ENCODE results near the gene HSPA14. TPM values are rescaled to one million over a fixed set of nuclear protein-coding genes. Genes with fewer than 3 reads are reported as not detected.

The HSPA14 gene
- total and polyA plus RNA-seq, 2 of the 4 experiments (the other 2 are of a cell fraction): 10.3 to 11.8 TPM

- ATAC-seq (ENCODE audit: low read depth) (no peak), DNase-seq (peak; percentile 15)
- POLR2A ChIA-PET (ENCODE audit: unreplicated experiment): no interaction called here
- no CpG with 5 or more reads among the region's 3 CpGs for WGBS, 2 experiments (ENCODE audit: extremely low coverage in 2 of 2, insufficient read length in 1 of 2)
- H3K56ac ChIP-seq (ENCODE audit: extremely low read depth, insufficient read depth, low read length): no peak overlapping the region
- in situ Hi-C loops (cut with MboI; ENCODE audit: low sequenced_read_pairs): loop anchor here (25.0 kb wide), 1 partner anchor 625 kb away; no protein-coding TSS in a partner anchor
- no peak overlapping the region for H3K4me3 ChIP-seq (ENCODE audit: insufficient read depth, low read depth, low read length)
- H3K27me3 ChIP-seq (ENCODE audit: control insufficient read depth, insufficient read depth, low read length): no peaks in the 10 kb centered on the region; the same call in 1 of the 2 replicates
- TF ChIP-seq CHD1 (IDR thresholded peaks at IDR 0.05; ENCODE audit: low read depth, low read length) (no peak), NFE2L2 (IDR thresholded peaks at IDR 0.05; ENCODE audit: low read depth, low read length) (no peak)
- H3K4me1 ChIP-seq (ENCODE audit: control insufficient read depth, insufficient read depth, low read length): no peaks in the 10 kb centered on the region
- no peak overlapping the region for H3K4ac ChIP-seq (ENCODE audit: low read depth, low read length)
- no peak overlapping the region for H2AFZ ChIP-seq (replicated peaks; ENCODE audit: low read length, poor library complexity)
- no peak overlapping the region for H2AK9ac ChIP-seq (replicated peaks; ENCODE audit: low read depth, low read length, poor library complexity)
- dilution Hi-C loops (cut with HindIII; ENCODE audit: low sequenced_read_pairs, unreplicated experiment): no loop called here
- 0 out of 2 replicates have a peak overlapping the region, but pooled peaks have one; percentile 45 for H3K4me2 ChIP-seq (ENCODE audit: low read depth, low read length)
- H2BK15ac ChIP-seq (ENCODE audit: low read depth, low read length): no peak overlapping the region
- H3K23ac ChIP-seq (ENCODE audit: low read depth, low read length): no peak overlapping the region
- no peaks in the 10 kb centered on the region for H3K79me1 ChIP-seq (ENCODE audit: low read depth in 1 of 2, low read length in 2 of 2)
- intact Hi-C loops (cut with micrococcal nuclease): no loop called here
- no peak overlapping the region for H2BK5ac ChIP-seq (ENCODE audit: low read depth, low read length, poor library complexity, severe bottlenecking)
- no peak overlapping the region for H2AK5ac ChIP-seq (ENCODE audit: low read depth, low read length)
- H3K36me3 ChIP-seq (ENCODE audit: control insufficient read depth, insufficient read depth, low read length): no peaks in the 10 kb centered on the region
- H3K27ac ChIP-seq (ENCODE audit: insufficient read depth, low read length): no peak overlapping the region
- no peak overlapping the region for H2BK120ac ChIP-seq (ENCODE audit: low read depth, low read length)
- no peak overlapping the region for H4K8ac ChIP-seq (ENCODE audit: low read depth in 2 of 2, low read length in 2 of 2)
- no peaks in the 10 kb centered on the region for H4K20me1 ChIP-seq (ENCODE audit: insufficient read depth, low read length)
- no TSS peak for BruUV-seq (replicated peaks)
- CTCF ChIA-PET: no interaction called here
- H4K5ac ChIP-seq (ENCODE audit: low read depth, low read length): no peak overlapping the region
- H3K18ac ChIP-seq (ENCODE audit: low read depth, low read length): no peak overlapping the region
- H3K9me3 ChIP-seq (ENCODE audit: control insufficient read depth, insufficient read depth, low read length): no peaks in the 10 kb centered on the region
- H3K9me1 ChIP-seq (ENCODE audit: insufficient read depth, low read length): no peaks in the 10 kb centered on the region
- no peak overlapping the region for H4K91ac ChIP-seq (ENCODE audit: insufficient read depth, low read depth, low read length)
- no peak overlapping the region for H3K9ac ChIP-seq (ENCODE audit: low read depth, low read length)
- H3K14ac ChIP-seq (replicated peaks; ENCODE audit: low read depth, low read length): no peak overlapping the region
- no peak overlapping the region for H2BK20ac ChIP-seq (ENCODE audit: low read depth, low read length)
Observed at GRCh38 chr10:14812271-14812670, 25.8 kb upstream of the HSPA14 start.
